Activated naive CD8-positive, alpha-beta T cell treated with anti-CD3 and anti-CD28 coated beads, Interleukin-2, amount 50 U/mL, for 24 hours (primary cell): ENCODE measurements around the gene TNS3.

Source experiments
- ATAC-seq: fragments of 150-1000 bp; cut with Tn5 transposase; one replicate; pipeline ENCODE4 v1.10.0; 2021
- DNase-seq: peaks from one replicate; pipeline ENCODE4 v3.0.0; 2021
- H3K27ac Mint-ChIP-seq: one replicate; pipeline ENCODE4 v1.8.0; 2021; ENCODE audit warnings: mild to moderate bottlenecking, mixed read lengths
- H3K27me3 Mint-ChIP-seq: one replicate; pipeline ENCODE4 v1.8.0; 2021; ENCODE audit warnings: mixed read lengths
- H3K36me3 Mint-ChIP-seq: one replicate; pipeline ENCODE4 v1.8.0; 2021; ENCODE audit warnings: low read depth, mixed read lengths
- H3K4me1 Mint-ChIP-seq: one replicate; pipeline ENCODE4 v1.8.0; 2021; ENCODE audit warnings: mixed read lengths
- H3K4me3 Mint-ChIP-seq: one replicate; pipeline ENCODE4 v1.8.0; 2021; ENCODE audit warnings: mild to moderate bottlenecking, moderate library complexity, mixed read lengths
- H3K9me3 Mint-ChIP-seq: one replicate; pipeline ENCODE4 v1.8.0; 2021; ENCODE audit warnings: mixed read lengths

The TNS3 gene

DNA sequence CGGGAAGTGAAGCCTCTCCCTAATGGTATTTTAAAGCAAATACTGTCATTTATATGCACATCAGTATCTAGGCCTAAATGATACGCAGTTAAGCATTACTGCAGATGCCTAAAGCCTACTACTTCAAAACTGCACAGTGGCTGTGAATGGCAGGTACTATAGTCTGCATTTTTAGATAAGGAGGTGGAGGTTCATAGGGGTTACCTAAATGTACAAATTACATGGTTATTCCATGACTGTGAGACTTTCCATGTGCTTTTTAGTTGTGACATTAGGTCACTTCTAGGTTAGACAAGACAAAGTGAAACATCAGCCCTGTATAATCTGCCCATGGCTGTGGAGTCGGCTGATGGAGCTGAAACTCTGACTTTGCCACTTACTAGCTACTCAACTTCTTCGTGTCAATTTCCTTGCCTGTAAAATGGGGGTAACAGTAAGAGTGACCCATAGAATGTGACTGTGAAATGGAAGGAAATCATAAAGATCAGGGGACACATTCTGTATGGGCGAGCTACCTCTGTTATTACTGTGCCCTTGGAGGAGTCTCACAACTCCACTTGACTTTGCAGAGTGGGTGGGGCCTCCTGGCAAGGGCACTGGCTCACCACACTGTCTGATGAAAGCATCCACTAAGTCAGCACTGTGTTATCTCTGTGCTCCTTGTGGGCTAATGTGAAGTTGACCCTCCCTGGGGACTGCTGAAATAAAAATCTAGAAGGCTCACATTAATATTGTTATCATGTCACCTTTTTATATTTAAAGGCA, 239.4 kb downstream of the TNS3 start:
- H3K4me1 Mint-ChIP-seq, result no peaks in the 10 kb centered on the region
- no peaks in the 10 kb centered on the region for H3K9me3 Mint-ChIP-seq
- no peaks in the 10 kb centered on the region for H3K36me3 Mint-ChIP-seq
- no peaks in the 10 kb centered on the region for H3K27me3 Mint-ChIP-seq
- ATAC-seq, result no peak
- no peak overlapping the region for H3K27ac Mint-ChIP-seq
- H3K4me3 Mint-ChIP-seq, result no peak overlapping the region
- no peak for DNase-seq

DNA sequence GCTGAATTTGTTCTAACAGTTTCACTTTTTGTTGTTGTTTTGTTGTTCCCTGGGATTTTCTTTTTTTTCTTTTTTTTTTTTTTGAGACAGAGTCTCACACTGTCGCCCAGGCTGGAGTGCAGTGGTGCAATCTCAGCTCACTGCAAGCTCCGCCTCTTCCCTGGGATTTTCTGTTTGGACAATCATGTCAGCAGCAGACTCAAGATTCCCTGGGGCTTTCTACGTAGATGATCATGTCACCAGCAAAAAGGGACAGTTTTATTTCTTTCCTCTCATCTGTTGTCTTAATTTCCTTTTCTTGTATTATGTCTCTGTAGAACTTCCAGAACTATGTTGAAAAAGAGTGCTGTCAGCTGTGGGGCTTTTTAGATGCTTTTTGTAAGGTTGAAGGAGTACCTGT, 241.4 kb downstream of the TNS3 start:
- no peak overlapping the region for H3K27ac Mint-ChIP-seq
- no peak overlapping the region for H3K4me3 Mint-ChIP-seq
- H3K36me3 Mint-ChIP-seq, result no peaks in the 10 kb centered on the region
- no peak for DNase-seq
- peaks cover 4% of the 10 kb centered on the region for H3K9me3 Mint-ChIP-seq
- no peak for ATAC-seq
- no peaks in the 10 kb centered on the region for H3K27me3 Mint-ChIP-seq
- no peaks in the 10 kb centered on the region for H3K4me1 Mint-ChIP-seq

DNA sequence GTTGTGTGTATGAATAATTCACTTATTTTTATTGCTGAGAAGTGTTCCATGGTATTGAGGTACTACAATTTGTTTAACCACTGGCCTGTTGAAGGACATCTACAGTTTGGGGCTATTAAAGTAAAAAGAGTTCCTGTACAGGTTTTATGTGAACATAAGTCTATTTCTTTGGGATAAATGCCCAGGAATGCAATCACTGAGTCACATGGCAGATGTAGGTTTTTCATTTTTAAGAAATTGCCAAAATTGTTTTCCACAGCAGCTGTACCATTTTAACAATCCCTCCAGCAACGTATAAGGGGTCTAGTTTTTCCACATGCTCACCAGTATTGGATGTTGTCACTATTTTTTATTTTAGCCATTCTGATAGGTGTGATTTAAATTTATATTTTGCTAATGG, 243.9 kb downstream of the TNS3 start:
- DNase-seq (no peak), ATAC-seq (no peak)
- Mint-ChIP-seq H3K27me3 (no peaks in the 10 kb centered on the region), H3K36me3 (no peaks in the 10 kb centered on the region), H3K27ac (no peak overlapping the region), H3K4me3 (no peak overlapping the region), H3K9me3 (peaks cover 4% of the 10 kb centered on the region), H3K4me1 (no peaks in the 10 kb centered on the region)

DNA sequence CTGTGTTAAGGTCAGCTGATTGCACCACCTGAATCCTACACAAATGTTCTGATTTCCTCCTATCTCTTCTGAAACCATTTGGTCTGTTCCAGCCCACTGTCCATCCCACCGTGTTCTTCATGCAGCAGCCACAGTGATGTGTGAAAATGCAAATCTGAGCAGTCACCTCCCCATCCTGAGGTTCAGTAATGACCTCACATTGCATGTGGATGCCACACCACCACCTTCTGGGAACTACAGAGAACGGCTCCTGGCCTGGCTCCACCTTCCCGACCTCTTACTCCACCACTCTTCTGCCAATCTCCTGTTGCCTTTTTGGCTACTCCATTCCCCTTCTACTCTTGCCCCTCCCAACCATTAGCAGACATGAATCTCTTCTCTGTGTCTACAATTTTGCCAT, 244.4 kb downstream of the TNS3 start:
- Mint-ChIP-seq H3K27me3 (no peaks in the 10 kb centered on the region), H3K9me3 (peaks cover 4% of the 10 kb centered on the region), H3K36me3 (no peaks in the 10 kb centered on the region), H3K4me3 (no peak overlapping the region), H3K4me1 (no peaks in the 10 kb centered on the region), H3K27ac (no peak overlapping the region)
- ATAC-seq (no peak), DNase-seq (no peak)

DNA sequence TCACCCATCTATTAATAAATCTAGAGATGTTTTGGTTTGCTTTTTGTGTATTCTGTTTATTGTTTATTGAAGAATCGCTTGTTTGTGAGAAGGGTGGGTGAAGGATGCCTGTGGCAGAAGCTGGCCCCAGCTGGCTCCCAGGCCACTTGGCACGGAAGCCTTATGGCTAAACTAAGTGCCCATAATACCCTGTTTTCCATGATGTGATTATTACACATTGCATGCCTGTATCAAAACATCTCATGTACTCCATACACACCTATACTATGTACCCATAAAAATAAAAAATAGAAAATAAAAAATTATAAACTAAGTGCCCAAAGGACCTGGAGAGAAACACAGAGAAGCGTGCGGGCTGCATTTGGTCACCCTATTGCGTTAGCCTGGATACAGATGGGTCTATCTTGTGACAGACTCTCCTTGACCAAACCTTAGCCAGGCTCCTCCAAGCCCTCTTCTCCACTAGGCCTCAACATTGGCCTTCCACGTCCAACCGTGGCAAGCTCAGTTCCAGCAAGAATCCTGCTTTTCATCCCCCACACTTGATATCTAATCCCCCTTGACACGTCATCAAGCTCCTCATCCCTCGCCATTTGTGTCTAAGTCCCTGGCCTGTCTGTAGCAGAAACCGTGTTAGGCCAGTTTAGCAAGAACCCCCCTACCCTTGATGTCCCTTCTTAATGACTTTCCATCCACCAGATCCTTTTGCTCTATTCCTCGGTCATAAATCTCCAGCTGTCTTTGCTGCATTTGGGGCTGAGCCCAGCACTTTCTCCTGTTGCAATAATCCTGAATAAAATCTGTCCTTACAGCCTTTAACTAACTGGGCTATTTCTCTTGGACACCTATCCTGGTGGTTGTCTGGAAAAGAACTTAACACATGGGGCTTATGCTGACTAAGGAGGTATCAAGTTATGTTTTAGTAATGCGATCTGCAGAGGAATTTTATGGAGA, 245.2 kb downstream of the TNS3 start:
- Mint-ChIP-seq H3K4me1 (no peaks in the 10 kb centered on the region), H3K4me3 (no peak overlapping the region), H3K9me3 (peaks cover 4% of the 10 kb centered on the region), H3K27ac (no peak overlapping the region), H3K36me3 (no peaks in the 10 kb centered on the region), H3K27me3 (no peaks in the 10 kb centered on the region)
- DNase-seq (no peak), ATAC-seq (no peak)

DNA sequence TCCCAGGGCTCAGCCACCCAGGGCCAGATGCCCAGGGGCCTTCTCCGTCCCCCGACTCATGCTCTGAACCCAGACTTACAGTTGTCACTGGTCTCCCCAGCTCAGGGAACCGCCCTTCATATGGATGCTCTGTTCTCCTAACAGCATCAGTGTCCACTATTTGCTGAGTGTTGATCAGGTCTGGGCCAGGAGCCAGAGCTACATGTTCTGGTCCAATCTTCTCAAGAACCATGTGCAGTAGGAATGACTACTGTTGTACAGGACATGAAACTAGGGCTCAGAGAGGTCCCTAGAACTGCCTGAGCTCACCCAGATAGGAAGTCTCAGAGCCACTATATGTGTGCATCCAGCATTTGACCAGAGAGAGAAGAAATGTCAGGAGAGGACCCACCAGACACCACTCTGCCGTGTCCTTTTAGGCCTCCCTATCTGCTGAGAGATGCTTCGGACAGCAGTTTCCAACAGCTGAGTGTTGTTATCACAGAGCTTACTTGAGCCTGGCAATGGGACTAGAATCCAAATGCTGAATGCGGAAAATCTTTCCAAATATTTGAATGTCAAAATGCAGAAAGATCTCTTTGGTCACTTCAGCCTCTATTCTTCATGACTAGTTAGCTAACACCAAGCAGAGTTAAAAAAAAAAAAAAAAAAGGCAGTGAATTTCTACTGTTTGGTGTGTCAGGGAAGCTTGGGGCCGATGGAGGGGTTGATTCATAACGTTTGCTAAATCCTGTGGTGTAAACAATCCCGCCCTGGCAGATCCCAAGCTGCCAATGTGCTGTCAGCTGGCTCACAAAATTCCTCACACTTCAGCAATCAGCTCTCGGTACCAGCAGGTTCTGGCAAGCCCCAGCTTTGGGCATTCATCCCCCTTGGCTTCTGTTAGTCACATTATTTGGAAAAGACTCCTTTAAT, 246.1 kb downstream of the TNS3 start:
- Mint-ChIP-seq H3K9me3 (peaks cover 4% of the 10 kb centered on the region), H3K36me3 (no peaks in the 10 kb centered on the region), H3K27me3 (no peaks in the 10 kb centered on the region), H3K4me1 (no peaks in the 10 kb centered on the region), H3K4me3 (no peak overlapping the region), H3K27ac (no peak overlapping the region)
- DNase-seq (no peak), ATAC-seq (no peak)

DNA sequence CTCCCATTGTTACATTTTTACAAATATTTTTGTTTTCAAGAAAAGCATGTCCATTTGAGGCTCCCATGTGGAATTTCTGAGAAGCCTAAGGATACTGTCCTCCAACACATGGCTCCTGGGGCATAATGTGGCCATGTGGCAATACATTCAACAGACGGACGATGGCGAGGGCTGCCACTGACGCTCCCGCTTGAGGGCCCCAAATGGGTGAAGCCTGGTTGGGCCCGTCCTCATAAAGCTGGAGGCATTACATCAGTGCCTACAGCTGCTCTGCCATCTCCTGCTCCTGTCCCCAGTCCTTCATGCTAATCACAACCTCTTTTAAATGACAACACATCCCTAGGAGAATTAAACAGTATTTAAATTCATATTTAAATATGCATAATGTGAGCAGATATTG, 246.8 kb downstream of the TNS3 start:
- no peak overlapping the region for H3K4me3 Mint-ChIP-seq
- no peaks in the 10 kb centered on the region for H3K36me3 Mint-ChIP-seq
- no peaks in the 10 kb centered on the region for H3K4me1 Mint-ChIP-seq
- H3K27me3 Mint-ChIP-seq, result no peaks in the 10 kb centered on the region
- H3K9me3 Mint-ChIP-seq, result peaks cover 4% of the 10 kb centered on the region
- H3K27ac Mint-ChIP-seq, result no peak overlapping the region
- DNase-seq, result no peak
- ATAC-seq, result no peak

DNA sequence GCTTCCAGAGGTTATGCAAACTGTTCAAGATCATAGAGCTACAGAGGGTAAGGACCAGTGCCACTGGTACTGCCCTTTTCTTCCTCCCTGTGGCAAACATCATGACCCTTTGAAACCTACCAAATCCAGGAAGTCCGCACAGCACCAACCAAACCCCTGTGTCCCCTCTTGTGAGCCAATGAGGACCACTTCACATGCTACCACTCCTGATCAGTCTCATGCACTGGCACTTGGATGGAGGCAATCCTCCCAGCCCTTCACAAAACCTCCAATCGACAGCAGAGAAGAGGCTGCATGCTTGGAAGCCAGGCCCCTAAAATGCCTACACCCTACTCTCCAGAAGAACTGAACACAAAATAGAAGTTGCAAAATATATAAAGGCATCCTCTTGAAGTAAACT, 248.0 kb downstream of the TNS3 start:
- Mint-ChIP-seq H3K27ac (no peak overlapping the region), H3K9me3 (peaks cover 4% of the 10 kb centered on the region)

DNA sequence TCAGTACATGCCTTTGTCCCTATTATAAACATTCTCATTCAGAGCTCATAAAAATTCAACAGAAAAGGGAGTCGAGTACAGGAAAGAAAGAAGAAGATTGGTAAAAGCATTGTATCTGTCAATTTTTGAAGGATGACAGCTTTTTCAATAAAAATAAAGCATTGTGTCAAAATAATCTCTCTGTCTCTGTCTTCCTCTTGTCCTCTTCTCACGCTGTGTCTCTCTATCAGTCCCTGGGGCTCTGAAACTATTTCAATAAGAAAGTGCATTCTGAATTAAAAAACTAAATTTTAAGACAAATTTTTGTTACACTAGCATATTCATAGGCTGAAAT, 248.4 kb downstream of the TNS3 start:
- Mint-ChIP-seq H3K4me3 (no peak overlapping the region), H3K27ac (no peak overlapping the region), H3K4me1 (no peaks in the 10 kb centered on the region), H3K27me3 (no peaks in the 10 kb centered on the region), H3K9me3 (peaks cover 4% of the 10 kb centered on the region), H3K36me3 (no peaks in the 10 kb centered on the region)
- no peak for DNase-seq
- no peak for ATAC-seq

More for the DNA sequence above, 248.0 kb downstream of the TNS3 start:
- ATAC-seq (no peak), DNase-seq (no peak)
- H3K4me3 Mint-ChIP-seq, result no peak overlapping the region
- no peaks in the 10 kb centered on the region for H3K4me1 Mint-ChIP-seq
- no peaks in the 10 kb centered on the region for H3K27me3 Mint-ChIP-seq
- H3K36me3 Mint-ChIP-seq, result no peaks in the 10 kb centered on the region

DNA sequence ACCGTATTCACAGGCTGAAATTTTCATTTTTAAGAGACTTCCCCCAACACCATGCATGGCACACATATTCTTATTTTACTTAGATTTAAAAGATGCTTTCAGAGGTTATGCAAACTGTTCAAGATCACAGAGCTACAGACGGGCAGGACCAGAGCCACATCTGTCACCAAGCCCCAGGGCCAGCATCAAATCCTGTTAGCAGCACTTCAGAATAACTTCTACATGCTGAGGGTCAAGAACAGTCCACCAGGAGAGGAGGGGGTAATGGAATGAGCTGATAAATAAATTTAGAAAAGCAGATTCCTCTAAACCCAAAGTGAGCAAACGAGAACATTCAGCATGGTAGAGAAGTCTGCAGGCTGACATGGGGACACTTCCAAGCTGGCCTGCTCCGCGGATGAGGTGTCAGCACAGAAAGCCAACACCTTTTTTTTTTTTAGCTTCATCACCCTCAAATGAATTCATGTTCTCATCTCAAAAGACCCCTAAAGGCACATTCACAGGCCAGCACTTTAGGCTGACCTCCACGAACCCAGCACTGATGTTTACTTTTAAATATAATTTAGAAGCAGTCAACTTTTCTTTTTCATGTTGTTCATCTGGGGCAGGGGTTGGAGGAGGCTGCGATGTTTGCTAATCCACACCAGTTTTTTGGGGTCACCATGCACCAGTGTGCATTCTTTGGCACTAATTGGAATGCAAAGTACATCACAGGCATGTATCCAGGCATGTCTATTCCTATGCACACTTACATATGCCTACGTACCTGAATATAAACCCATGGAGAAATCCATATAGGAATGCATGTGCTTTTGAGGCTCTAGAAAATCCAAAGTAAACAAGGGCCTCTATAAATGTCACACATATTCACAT, 249.0 kb downstream of the TNS3 start:
- Mint-ChIP-seq H3K27me3 (peaks cover 3% of the 10 kb centered on the region), H3K4me3 (no peak overlapping the region), H3K9me3 (peaks cover 4% of the 10 kb centered on the region), H3K4me1 (no peaks in the 10 kb centered on the region), H3K36me3 (no peaks in the 10 kb centered on the region), H3K27ac (no peak overlapping the region)
- no peak for ATAC-seq
- no peak for DNase-seq

DNA sequence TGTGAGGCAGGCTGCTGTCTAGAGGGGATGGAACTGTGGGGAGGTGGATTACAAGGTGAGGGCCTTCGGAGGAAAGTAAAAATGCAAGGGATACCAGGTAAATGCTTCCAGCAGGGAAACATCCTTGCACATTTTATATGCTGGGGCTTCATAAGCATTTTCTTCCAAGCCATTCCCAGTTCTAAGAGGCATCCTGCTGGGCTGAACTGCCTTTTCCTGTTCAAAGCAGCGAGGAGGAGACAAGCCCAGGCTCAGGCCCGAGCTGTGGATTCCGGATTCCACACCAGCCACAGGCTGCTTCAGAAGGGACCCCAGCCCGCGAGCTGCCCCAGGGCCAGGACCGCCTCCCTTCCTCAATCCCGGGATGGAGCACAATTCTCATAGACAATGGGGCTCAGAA, 249.7 kb downstream of the TNS3 start:
- Mint-ChIP-seq H3K9me3 (peaks cover 4% of the 10 kb centered on the region), H3K36me3 (no peaks in the 10 kb centered on the region), H3K4me1 (no peaks in the 10 kb centered on the region), H3K27me3 (peaks cover 3% of the 10 kb centered on the region), H3K4me3 (no peak overlapping the region), H3K27ac (no peak overlapping the region)
- ATAC-seq, result no peak
- no peak for DNase-seq

DNA sequence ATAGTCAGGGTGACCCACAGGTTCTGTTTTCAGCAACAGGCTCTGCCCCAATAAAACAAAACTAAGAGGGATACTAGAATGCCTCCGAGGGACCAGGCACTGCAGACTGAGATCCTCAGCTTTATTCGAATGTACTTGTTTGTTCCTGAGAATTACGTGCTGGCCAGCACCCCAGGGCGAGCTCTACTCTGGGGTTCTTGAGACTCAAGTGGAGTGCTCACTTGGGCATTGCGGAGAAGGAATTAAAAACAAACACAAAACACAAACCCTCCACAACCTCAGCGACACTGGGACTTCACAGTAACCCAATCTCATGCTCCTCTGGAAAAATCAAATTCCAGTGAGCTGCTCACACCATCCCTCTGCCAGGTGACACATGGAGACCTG, 250.7 kb downstream of the TNS3 start:
- Mint-ChIP-seq H3K9me3 (no peaks in the 10 kb centered on the region), H3K4me3 (no peak overlapping the region), H3K27ac (no peak overlapping the region), H3K36me3 (no peaks in the 10 kb centered on the region), H3K27me3 (peaks cover 3% of the 10 kb centered on the region), H3K4me1 (no peaks in the 10 kb centered on the region)
- no peak for DNase-seq
- ATAC-seq, result no peak

DNA sequence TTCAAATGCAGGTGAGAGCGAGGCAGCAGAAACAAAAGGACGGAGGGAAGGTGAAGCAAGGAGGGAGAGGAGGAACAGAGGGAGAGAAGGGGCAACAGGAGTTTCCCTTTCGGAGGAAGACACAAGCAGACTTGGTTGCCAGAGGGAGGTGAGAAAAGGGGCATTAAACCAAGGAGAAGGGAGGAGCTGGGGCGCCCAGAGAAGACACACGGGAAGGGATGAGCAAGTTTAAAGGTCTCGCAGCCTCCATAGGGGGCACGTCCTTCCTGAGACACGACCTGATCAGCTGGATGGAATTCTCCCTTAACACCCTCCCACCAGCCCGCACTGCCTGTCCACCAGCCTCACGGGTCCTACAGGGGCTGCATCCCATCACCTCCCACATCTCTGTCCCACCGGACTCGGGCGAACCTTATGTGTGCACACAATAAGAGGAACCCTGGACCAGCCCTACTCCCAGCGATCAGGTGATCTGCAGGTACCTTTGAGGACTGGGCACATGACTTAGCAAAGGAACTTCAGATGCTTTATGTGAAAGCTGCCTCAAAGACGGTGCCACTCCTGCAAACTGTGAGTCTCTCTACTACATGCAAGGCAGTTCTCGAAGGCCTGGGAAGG, 251.2 kb downstream of the TNS3 start:
- Mint-ChIP-seq H3K4me3 (no peak overlapping the region), H3K4me1 (no peaks in the 10 kb centered on the region), H3K27ac (no peak overlapping the region), H3K9me3 (no peaks in the 10 kb centered on the region), H3K36me3 (no peaks in the 10 kb centered on the region), H3K27me3 (peaks cover 3% of the 10 kb centered on the region)
- no peak for ATAC-seq
- no peak for DNase-seq
